Activated T-helper 9 cell treated with anti-CD3 and anti-CD28 coated beads, Interleukin-2, amount 50 U/mL, for 16 hours (primary cell): ENCODE data around the gene HPD.
"Not testable (repeated sequence)": the region's sequence is repeated elsewhere in the genome, so short reads cannot be mapped to it uniquely, and the experiment has no call there.

Experiments
- DNase-seq: peaks from one replicate; pipeline ENCODE4 v3.0.0-alpha.2; 2020; ENCODE audit warnings: low read depth

HPD gene

GRCh38 chr12:121861636-121862254 lies 3.1 kb upstream of the HPD start:
- no peak for DNase-seq

GRCh38 chr12:121860699-121861098 lies 2.0 kb upstream of the HPD start:
- not testable (repeated sequence) for DNase-seq

GRCh38 chr12:121860257-121860656 lies 1.6 kb upstream of the HPD start:
- DNase-seq = no peak

- DNase-seq = no peak
Measured at GRCh38 chr12:121858318-121858661, 369 bp downstream of the HPD start.

GRCh38 chr12:121857322-121858246 lies 1.1 kb downstream of the HPD start:
- no peak for DNase-seq

GRCh38 chr12:121852392-121852791 lies 6.3 kb downstream of the HPD start:
- not testable (repeated sequence) for DNase-seq

- DNase-seq = no peak
Measured at GRCh38 chr12:121849665-121850064, 9.0 kb downstream of the HPD start.

GRCh38 chr12:121849211-121849610 lies 9.4 kb downstream of the HPD start:
- DNase-seq = no peak

GRCh38 chr12:121845701-121846100 lies 13.0 kb downstream of the HPD start:
- DNase-seq = no peak

GRCh38 chr12:121843236-121843982 lies 15.2 kb downstream of the HPD start:
- no peak for DNase-seq

- no peak for DNase-seq
Measured at GRCh38 chr12:121839993-121840761, 18.5 kb downstream of the HPD start.

- peak; percentile 100 for DNase-seq
Measured at GRCh38 chr12:121839106-121839992, 19.3 kb downstream of the HPD start.

- DNase-seq = no peak
Measured at GRCh38 chr12:121838126-121838525, 20.5 kb downstream of the HPD start.

- DNase-seq = no peak
Measured at GRCh38 chr12:121837680-121838079, 21.0 kb downstream of the HPD start.

GRCh38 chr12:121831571-121832245 lies 27.0 kb downstream of the HPD start:
- DNase-seq = no peak

- DNase-seq = no peak
Measured at GRCh38 chr12:121830588-121831265, 27.9 kb downstream of the HPD start.

GRCh38 chr12:121830134-121830533 lies 28.5 kb downstream of the HPD start:
- no peak for DNase-seq

- no peak for DNase-seq
Measured at GRCh38 chr12:121829250-121829918, 29.3 kb downstream of the HPD start.

GRCh38 chr12:121828826-121829225 lies 29.8 kb downstream of the HPD start:
- no peak for DNase-seq
